HG03565 (cell line): Measurements from ENCODE around the gene SLCO4A1.

Source experiments
- ATAC-seq: cut with Tn5 transposase; IDR thresholded peaks from one replicate; pipeline ENCODE4 v1.9.1; 2021; ENCODE audit warnings: mild to moderate bottlenecking, moderate library complexity; ENCODE audit not compliant: unreplicated experiment

The SLCO4A1 gene

DNA sequence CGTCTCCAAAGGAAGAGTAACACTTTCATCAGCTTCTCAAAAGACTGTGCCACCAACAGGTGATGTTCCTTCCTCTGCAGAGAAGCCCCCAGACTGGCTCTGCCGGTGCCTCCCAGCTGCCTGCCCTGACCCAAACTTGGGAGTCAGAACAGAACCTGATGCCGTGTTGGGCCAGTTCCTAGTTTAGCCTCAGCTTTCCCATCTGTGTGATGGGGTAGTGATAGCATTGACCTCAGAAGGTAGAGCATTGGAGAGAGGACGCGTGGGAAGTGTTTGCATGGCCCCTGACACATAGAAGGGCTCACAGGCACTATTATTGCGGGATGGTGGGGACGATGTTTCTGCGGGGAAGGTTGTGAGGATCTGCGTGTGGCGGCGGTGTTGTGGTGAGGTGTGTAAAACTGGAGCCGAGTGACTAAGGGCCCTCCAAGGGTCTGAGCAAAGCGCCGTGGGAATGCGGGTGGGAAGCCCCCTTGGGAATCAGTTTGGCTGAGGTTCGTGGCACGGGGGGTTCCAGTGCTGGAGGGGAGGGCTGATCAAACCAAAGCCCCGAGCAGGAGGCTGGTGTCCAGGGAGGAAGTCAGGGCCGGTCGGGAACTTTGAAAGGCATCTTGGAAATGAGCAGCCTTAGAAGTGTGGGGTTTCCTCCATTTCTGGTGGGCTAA, 68.0 kb downstream of the SLCO4A1 start:
- no peak for ATAC-seq

DNA sequence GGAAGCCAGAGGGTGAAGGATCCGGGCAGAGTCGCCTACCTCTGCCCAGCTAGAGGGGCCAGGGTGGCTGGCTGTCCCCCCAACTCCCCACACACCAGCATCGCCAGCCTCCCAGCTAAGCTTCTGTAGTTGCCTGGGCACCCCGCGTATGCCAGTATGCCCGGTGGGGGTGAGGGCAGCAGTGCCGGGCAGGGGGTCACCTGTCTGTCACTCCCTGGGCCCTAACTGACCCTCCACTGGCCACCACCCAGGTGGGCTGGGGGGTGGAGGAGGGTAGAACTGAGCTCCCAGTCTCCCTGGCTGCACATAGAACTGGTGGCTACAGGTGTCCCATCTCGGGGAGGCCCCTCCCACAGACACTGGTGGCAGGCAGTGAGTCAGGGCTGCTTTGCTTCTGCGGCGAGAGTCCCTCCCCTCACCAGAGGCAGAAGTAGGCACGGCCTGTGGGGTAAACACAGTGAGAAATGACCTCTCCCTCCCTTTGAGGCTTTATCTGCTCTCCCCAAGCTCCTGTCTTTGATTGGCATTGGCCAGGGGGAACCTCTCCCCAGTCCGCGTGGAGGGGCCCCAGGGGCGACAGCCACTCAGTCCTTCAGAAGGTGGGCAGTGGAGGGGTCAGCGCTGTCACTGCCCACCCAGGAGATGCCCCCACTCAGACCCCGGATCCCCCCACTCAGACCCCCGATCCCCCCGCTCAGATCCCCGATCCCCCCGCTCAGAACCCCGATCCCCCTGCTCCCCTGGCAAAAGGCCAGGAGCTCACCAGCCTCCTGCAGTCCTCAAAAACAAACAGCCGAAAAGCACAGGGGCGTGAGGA, 68.8 kb downstream of the SLCO4A1 start:
- ATAC-seq, result no peak

DNA sequence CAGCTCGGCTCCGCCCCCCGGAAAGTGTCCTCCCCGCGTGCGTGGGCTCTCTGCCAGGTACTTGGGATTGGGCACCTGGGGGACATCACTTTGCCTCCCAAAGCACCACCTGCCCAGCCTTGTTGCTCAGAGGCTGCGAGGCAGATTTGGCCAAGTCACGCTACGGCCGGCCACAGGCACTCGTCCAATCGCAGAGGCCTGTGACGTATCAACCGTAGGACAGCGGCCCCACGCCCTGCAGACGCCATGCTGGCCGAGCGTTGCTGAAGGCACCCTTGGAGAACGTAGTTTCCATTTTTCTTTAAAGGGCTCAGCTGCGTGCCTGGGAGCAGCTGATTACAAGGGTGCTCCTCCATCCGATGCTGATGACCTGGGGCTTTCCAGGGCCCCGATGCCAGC, 69.4 kb downstream of the SLCO4A1 start:
- ATAC-seq, result no peak

DNA sequence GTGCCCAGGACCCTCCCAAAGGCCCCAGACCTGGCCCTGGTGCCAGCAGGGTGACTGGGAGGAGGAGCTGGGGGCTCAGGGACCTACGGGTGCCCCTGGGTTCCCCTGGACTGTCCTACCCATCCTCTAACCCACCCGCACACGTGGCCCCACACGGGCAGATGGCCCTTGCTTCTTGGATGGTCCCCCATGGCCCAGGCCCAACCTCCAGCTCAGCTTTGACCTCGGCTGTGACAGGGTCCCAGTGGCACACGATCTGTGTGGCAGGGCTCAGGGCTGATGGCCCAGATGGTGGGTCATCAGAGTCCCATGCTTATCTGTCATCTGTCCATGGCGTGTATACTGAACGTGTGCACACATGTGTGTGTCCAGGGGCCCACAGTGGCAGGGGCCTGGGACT, 70.3 kb downstream of the SLCO4A1 start:
- ATAC-seq, result no peak

DNA sequence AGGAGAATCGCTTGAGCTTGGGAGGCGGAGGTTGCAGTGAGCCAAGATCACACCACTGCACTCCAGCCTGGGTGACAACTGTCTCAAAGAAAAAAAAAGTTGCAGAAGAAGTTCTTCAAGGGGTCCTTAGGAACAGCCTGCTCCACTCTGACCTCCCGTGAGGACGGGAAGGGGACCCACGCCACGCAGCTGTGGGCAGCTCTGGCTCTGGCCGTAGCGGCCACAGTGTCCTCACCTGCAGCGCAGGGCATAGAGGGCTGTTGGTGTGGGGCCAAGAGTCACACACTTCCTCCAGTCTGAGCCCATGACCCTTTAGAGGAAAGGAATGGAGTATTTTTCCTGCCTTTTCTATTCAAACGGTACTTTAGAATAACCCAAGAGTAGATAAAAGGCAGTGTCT, 71.7 kb downstream of the SLCO4A1 start:
- no peak for ATAC-seq

DNA sequence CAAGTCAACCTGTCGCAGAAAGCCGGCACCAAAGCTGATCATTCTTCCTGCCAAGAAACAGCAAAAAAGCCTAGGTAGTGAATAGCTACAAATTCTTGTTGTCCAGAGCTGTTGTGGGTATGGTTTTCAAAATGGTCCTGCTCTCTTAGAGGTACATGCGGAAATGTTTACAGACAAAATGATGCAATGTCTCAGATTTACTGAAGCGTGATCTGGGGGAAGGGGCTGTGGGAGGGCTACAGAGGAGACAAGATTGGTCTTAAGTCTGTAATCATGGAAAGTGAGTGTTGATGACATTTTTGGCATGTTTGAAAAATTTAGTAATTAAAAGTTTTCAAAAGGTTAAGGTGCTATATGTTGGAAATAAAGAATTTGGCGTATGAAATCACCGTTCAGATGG, 72.5 kb downstream of the SLCO4A1 start:
- no peak for ATAC-seq

DNA sequence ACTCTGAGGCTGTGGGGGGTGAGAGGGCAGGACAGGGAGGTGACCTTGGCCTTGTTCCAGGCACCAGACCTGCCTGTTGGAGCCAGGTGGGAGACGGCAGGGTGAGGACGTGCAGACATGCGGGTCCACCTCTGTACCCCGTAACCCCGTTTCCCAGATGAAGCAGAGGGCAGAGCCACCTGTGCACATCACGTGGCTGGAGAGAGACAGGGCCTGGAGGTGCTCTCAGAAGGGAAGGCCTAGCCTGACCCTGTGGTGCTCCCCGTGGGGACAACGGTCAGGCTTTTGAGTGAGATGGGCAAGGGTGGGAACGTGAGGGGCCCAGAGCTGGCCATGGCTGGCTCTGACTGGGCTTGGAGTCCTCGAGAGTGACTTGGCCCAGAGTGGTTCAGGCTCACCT, 72.9 kb downstream of the SLCO4A1 start:
- no peak for ATAC-seq

DNA sequence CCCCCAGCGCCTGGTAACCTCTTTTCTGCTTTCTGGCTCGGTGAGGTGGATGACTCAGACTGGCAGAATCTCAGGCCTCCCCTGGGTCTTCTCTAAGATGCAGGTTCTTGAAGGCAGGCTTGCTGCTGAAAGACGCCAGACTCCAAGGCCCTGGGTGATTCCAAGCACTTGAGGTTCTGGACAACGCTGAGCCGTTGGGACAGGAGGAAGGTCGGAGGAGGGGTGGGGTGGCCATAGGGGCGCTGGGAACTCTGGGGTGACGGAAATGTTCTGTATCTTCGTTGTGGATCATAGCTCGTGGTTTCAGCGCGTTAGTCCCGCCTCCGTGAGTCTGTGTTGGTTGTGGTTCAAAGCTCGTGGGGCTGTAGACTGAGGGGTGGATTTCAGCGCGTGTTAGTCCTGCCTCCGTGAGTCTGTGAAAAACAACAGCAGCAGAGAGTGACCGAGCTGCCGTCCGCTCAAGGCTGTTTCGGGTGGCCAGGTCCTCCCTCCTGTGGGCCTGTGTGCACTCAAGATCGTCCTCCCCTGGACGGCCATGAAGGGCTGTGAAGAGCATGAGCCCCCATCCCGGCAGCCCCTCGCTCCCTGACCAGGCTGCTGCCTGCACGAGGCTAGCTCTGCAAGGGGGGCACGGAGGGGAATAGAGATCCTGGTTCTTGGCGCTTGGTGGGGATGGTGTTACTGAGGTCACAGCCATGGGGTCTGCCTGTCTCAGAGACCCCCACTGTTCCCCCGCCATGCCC, 74.1 kb downstream of the SLCO4A1 start:
- ATAC-seq, result no peak

DNA sequence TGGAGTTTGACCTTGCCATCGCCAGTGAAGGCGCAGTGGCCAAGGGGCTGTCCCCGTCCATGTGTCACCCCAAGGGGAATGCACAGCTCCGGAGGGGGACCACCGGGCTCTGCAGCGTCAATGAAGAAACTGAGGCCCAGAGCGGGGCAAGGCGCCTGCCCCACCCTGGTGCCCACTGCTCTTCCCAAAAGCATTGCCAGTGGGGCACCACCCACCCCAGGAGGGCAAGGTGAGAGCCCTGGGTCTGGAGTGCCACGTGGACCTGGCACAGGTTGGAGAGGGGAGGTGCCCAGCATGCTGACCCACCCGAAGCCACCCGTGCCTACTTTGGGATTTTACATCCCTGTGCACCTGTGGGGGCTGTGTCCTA, 74.6 kb downstream of the SLCO4A1 start:
- no peak for ATAC-seq

DNA sequence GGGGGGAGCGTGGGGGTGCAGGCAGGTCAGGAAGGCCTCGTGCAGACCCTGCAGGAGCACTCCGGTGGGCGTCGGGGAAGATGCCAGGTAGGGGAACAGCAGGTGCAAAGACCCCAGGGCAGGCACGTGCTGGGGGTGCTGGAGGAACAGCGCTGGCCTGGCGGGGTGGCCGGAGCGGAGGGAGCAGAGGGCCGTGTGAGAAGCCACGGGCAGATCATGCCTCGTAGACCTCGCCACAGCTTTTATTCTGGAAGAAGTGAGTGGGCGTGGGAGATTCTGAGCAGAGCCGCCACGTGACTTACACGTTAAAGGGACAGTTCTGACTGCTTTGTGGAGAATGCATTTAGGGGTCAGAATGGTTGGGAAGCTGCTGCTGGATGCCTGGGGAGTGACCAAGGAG, 75.6 kb downstream of the SLCO4A1 start:
- no peak for ATAC-seq

DNA sequence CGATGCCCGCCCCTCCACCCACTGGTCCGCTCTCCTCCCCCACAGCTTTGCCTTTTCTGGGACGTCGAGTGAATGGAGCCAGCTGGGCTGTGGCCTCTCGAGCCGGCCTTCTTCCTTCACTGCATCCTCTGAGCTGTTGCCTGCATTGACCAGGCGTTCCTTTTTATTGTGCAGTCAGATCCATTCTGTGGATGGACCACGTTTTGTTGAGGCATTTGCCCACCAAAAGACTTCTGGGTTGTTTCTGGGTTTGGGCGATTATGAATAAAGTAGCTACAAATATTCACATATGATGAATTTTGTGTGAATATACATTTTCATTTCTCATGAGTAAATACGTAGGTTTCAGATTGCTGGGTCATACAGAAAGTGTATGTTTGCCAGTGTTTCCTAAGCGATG, 76.2 kb downstream of the SLCO4A1 start:
- ATAC-seq, result no peak

DNA sequence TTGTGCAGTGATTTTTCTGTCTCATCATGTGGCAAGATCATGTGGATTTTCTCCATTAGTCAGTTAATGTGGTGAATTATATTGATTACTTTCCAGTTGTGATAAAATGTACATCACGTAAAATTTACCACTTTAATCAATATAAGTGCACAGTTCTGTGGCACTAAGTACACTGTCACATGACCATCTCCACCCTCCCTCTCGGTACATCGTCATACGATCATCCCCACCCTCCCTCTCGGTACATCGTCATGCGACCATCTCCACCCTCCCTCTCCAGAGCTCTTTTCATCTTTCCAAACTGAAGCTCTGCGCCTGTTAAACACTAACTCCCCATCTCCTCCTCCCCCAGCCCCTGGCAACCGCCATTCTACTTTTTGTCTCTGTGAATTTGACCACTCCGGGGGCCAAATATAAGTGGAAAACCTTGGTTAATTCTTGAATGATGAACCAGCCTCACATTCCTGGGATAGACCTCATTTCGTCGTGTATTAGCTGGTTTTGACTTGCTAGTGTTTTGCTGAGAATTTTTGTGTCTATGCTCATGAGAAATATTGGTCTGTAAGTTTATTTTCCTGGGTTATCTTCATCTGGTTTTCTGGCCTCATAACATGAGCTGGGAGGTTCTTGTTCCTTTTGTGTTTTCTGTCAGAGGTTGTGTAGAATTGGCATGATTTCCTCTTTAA, 77.1 kb downstream of the SLCO4A1 start:
- no peak for ATAC-seq
